ENCODE measurements around the gene MTHFSD. TPM values are rescaled to one million over a fixed set of nuclear protein-coding genes. Genes with fewer than 3 reads are reported as not detected.
A peak's percentile ranks its signal among the peaks of the same experiment; 100 is the strongest.

MTHFSD gene
- total RNA-seq, 2 donors from 2014 or later = 11.8 to 14.1 TPM

DNA sequence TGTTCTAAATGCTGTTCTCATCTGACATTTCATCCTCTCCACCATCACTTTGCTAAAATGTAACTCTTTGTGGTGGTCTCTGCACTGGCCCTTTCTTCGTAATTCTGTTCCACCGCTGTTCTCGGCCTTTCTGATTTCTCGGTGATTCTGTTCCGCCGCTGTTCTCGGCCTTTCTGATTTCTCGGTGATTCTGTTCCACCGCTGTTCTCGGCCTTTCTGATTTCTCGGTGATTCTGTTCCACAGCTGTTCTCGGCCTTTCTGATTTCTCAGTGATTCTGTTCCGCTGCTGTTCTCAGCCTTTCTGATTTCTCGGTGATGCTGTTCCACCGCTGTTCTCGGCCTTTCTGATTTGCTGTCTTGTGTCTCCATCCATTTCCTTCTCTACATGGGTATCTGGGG lies 32.4 kb downstream of the MTHFSD start:
- intact Hi-C loops (cut with DNase I) = no loop called here
- DNase-seq (ENCODE audit: low spot score) = no peak

DNA sequence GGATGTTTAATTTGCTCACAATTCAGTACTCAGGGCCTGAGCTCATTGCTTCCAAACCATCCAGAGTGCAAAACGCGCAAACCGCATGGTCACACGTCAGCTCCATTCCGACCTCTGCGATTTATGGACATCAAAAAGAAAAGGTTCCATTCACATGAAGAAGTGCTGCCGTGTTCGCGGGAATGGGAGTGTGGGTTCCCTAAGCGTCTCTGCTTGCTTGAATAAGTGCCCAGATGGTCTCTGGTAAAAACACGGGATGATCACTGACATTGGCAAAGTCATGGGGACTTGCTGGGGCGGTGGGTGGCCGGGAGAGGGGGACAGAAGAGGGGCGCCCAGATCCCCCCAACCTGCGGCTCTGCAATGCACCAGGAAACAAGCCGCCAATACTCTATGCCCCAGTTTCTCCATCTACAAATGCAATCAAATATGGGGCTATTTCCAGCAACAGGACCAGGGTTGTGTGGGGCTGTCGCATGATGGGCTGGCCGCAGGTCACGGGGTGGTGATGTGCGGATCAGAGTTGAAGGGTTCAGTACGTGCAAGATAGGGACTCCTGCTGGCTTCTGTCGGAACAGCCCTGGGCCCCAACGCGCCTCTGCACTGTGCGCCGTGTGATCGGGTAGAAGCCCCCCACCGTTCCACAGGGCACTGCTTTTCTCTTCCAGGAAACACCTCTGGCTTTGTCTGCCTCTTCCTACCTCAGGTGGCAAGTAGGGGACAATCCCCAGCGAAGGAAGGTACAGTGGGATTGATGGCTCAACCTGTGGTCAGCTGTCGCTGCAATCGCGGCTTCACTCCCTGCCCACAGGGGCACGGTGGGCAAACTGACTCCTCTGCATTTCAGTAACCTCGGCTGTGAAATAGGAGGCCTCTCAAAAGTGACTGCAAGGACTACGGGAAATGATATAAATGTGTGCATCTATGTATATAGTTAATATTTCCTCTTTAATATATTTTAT lies 33.5 kb downstream of the MTHFSD start:
- no peak for DNase-seq (ENCODE audit: low spot score)
- intact Hi-C loops (cut with DNase I) = no loop called here

GRCh38 chr16:86520317-86521210 lies 34.5 kb downstream of the MTHFSD start:
- DNase-seq (ENCODE audit: low spot score) = no peak
- intact Hi-C loops (cut with DNase I) = no loop called here

GRCh38 chr16:86519649-86520316 lies 35.3 kb downstream of the MTHFSD start:
- peak; percentile 89 for DNase-seq (ENCODE audit: low spot score)
- intact Hi-C loops (cut with DNase I) = loop anchor here (2.0 to 5.0 kb wide), 4 partner anchors 177 to 1893 kb away; no protein-coding TSS in a partner anchor

GRCh38 chr16:86519007-86519648 lies 35.9 kb downstream of the MTHFSD start:
- DNase-seq (ENCODE audit: low spot score) = no peak
- intact Hi-C loops (cut with DNase I) = loop anchor here (2.0 to 5.0 kb wide), 4 partner anchors 177 to 1893 kb away; no protein-coding TSS in a partner anchor

GRCh38 chr16:86517652-86518258 lies 37.3 kb downstream of the MTHFSD start:
- DNase-seq (ENCODE audit: low spot score) = peak; percentile 88
- intact Hi-C loops (cut with DNase I) = loop anchor here (2.0 to 5.0 kb wide), 4 partner anchors 175 to 1895 kb away; no protein-coding TSS in a partner anchor

DNA sequence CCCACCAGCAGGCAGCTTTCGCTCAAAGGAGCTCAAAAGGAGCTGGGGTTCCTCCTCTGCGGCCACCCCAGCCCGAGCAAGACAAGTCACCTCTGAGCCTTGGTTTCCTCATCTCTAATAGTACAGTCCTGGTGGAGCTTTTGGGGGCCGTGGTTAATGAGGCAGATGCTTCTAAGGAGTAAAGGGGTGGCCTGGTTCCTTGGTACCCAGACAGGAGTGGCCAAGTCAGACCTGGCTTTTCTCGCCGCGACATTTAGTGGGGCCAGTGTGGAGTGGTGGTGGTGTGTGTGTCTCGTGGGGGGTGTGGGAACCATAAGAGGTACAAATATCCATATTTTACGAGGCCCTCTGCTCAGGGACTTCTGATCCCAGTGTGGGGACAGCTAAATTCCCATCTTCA lies 38.0 kb downstream of the MTHFSD start:
- intact Hi-C loops (cut with DNase I) = loop anchor here (5.0 kb wide), 2 partner anchors 175 to 1895 kb away; no protein-coding TSS in a partner anchor
- no peak for DNase-seq (ENCODE audit: low spot score)

GRCh38 chr16:86516623-86517003 lies 38.4 kb downstream of the MTHFSD start:
- DNase-seq (ENCODE audit: low spot score) = no peak

DNA sequence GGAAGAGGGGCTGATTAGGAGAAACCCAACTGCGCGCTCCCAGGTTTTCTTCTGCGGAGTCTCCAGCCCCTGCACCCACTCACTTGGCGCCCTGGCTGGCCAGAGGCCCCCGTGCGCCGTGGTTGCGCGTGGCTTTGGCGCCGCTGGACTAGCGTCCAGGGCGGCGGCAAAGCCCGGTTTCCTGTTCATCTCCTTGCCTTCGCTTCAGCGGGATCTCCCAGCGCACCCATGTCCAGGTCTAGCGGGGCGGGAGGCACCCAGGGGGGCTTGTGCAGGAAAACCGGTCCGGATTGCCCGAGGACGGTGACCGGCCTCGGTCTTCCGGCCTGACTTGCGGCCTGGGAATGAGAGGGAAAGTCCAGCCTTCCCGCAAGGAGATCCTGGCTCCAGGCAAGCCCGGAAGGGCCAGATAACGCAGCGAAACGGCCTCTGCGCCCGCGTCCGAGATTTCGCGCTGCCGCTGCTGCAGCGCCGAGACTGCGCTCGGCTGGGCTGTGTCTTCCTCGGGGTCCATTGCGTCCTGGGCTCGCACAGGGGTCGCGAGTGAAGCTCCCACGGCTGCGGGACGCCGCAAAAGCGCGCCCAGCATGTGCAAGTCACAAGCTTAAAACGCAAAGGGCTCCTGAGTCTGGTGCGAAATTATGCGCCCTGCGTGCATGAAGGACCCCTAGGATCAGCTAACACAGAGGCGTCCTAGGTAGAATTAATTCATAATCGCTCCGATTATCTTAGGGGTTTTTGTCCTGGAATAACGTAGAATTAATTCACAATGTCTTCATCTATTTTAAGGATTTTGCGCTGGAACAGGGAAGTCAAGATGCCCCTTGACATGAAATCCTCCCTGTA lies 39.0 kb downstream of the MTHFSD start:
- no peak for DNase-seq (ENCODE audit: low spot score)
- intact Hi-C loops (cut with DNase I) = loop anchor here (5.0 kb wide), 2 partner anchors 174 to 1896 kb away; no protein-coding TSS in a partner anchor

More at GRCh38 chr16:86516623-86517003, 38.4 kb downstream of the MTHFSD start:
- intact Hi-C loops (cut with DNase I) = loop anchor here (5.0 kb wide), 2 partner anchors 174 to 1896 kb away; no protein-coding TSS in a partner anchor

DNA sequence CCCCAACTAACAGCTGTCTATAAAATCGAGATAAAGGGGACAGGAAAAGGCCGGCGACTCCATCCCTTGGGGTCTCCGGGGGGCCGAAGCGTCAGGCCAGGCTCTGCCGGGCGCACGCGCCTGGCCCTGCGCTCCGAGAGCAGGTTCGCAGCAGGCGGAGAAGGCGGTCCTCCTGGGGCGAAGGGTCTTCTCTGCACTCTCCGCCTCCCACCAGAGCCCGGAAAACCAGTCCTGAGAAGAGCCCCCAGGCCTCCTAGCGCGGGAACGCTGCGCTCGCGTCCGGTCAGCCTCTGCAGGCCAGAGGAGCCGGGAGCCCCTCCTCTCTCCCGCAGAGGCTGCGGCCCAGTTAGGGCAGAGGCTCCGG lies 39.6 kb downstream of the MTHFSD start:
- intact Hi-C loops (cut with DNase I) = loop anchor here (5.0 kb wide), 2 partner anchors 173 to 1897 kb away; no protein-coding TSS in a partner anchor
- DNase-seq (ENCODE audit: low spot score) = no peak

GRCh38 chr16:86514481-86515376 lies 40.3 kb downstream of the MTHFSD start:
- intact Hi-C loops (cut with DNase I) = loop anchor here (5.0 kb wide), 2 partner anchors 172 to 1898 kb away; no protein-coding TSS in a partner anchor
- no peak for DNase-seq (ENCODE audit: low spot score)

DNA sequence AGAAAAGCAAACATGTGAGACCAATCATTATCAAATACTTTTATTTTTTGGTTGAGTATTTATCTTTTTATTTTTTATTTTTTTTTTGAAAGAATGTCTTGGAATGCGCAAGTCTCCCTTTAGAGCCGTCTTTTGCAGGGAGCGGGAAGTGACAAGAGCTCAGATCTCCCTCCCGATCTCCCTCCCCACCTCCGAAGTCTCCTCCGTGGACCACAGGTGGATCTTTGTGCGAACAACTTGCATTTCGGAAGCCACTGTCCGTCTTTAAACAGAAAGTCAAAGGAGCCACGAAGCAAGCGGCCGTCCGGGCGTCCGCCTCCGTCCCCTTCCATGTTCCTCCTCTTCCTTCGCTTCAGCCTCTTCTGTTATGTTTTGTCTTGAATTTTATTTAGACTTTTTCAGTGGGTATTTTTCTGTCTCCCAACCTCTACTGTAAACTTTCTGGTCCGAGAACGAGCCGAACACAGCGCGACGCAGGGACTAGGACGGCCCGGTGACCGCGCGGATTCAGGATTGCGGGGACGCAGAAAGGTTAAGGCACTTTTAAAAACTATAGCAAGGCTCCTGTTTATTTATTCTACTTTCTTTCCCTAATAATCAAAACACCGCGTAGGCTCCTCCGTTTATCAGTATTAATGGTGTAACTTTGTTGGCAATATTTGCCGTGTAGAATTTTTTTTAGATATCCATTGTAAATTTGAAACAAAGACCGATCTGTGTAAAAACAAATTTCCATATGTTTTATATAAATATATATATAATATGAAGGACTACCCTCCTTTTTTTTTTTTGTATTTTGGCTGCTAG lies 41.4 kb downstream of the MTHFSD start:
- DNase-seq (ENCODE audit: low spot score) = no peak
- intact Hi-C loops (cut with DNase I) = no loop called here

- intact Hi-C loops (cut with DNase I) = no loop called here
- DNase-seq (ENCODE audit: low spot score) = no peak
These were observed 42.1 kb downstream of the MTHFSD start for GRCh38 chr16:86512860-86513470.

- no peak for DNase-seq (ENCODE audit: low spot score)
These were observed 42.7 kb downstream of the MTHFSD start for GRCh38 chr16:86512301-86512859.

More at GRCh38 chr16:86512301-86512859, 42.7 kb downstream of the MTHFSD start:
- intact Hi-C loops (cut with DNase I) = no loop called here
